ENCODE data around the gene ZNF343.

DNA sequence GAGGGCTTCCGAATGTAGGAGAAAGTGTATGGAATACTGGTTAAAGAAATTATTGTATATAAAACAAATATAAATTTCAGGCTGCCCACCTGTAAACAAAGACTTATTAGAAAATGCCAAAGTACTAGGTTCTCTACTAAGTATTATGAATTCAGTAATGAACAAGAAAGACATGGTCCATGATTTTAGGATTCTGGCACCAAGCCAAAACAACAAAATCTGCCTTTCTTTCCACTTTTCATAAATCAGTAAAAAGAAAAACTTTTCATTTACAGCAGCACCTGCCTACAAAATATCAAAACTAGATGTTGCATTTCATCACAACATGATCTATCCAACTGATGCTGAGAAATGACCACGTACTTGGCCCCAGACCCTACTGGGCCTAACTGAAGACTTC is 23.6 kb downstream of the ZNF343 start:
- TF ChIP-seq GTF2F1 (IDR thresholded peaks at IDR 0.05; ENCODE audit: borderline replicate concordance, low read depth, low read length) = no peak
- TF ChIP-seq EP300 (IDR thresholded peaks at IDR 0.05; ENCODE audit: borderline replicate concordance in 1 of 2, low read depth in 2 of 2, low read length in 2 of 2) = no peak
- TF ChIP-seq BRCA1 (IDR thresholded peaks at IDR 0.05; ENCODE audit: low read depth, low read length) = no peak
- TF ChIP-seq, protein P1, sequence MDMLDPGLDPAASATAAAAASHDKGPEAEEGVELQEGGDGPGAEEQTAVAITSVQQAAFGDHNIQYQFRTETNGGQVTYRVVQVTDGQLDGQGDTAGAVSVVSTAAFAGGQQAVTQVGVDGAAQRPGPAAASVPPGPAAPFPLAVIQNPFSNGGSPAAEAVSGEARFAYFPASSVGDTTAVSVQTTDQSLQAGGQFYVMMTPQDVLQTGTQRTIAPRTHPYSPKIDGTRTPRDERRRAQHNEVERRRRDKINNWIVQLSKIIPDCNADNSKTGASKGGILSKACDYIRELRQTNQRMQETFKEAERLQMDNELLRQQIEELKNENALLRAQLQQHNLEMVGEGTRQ (IDR thresholded peaks at IDR 0.05; ENCODE audit: low read length) = no peak
- TF ChIP-seq, protein P2, sequence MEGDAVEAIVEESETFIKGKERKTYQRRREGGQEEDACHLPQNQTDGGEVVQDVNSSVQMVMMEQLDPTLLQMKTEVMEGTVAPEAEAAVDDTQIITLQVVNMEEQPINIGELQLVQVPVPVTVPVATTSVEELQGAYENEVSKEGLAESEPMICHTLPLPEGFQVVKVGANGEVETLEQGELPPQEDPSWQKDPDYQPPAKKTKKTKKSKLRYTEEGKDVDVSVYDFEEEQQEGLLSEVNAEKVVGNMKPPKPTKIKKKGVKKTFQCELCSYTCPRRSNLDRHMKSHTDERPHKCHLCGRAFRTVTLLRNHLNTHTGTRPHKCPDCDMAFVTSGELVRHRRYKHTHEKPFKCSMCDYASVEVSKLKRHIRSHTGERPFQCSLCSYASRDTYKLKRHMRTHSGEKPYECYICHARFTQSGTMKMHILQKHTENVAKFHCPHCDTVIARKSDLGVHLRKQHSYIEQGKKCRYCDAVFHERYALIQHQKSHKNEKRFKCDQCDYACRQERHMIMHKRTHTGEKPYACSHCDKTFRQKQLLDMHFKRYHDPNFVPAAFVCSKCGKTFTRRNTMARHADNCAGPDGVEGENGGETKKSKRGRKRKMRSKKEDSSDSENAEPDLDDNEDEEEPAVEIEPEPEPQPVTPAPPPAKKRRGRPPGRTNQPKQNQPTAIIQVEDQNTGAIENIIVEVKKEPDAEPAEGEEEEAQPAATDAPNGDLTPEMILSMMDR (IDR thresholded peaks at IDR 0.05; ENCODE audit: control extremely low read depth in 1 of 3, insufficient read depth in 1 of 3, low read depth in 1 of 3, low read length in 3 of 3) = no peak
- no peak for TF ChIP-seq POLR2AphosphoS5 (IDR thresholded peaks at IDR 0.05; ENCODE audit: low read depth, low read length)
- no peak for TF ChIP-seq SRF (IDR thresholded peaks at IDR 0.05; ENCODE audit: low read depth, low read length)
- TF ChIP-seq YY1 (IDR thresholded peaks at IDR 0.05; ENCODE audit: low read depth, low read length) = no peak
- no peak for TF ChIP-seq POLR2A (IDR thresholded peaks at IDR 0.05; ENCODE audit: control extremely low read depth in 1 of 2, low read depth in 2 of 2, low read length in 2 of 2)
- TF ChIP-seq ZNF274 (IDR thresholded peaks at IDR 0.05; ENCODE audit: borderline replicate concordance, extremely low read depth, low read length) = no peak

Data from H1 (cell line).